ENCODE data around the gene PRUNE1. TPM values are rescaled to one million over a fixed set of nuclear protein-coding genes. Genes with fewer than 3 reads are reported as not detected.

The PRUNE1 gene
- total RNA-seq, 1 experiment from 2014 or later, result 19.3 TPM

DNA sequence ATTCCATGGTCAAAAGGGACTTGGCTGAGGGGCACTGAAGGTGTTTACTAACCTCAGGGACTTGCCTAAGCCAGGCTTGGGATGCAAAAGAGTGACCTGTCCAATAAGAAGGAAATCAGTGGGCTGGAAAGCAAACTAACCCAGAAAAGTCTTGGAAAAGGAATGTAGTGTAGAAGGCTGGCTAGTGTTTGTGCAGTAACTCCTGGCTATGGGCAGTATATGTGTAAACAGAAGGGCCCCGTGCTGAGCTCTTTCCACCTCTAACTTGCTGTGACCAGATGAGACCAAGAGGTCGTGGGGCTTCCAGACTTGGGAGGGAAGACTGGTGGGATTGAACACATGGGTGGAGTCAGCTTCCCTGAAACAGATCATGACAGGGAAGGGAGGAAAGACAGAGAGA, 5.6 kb upstream of the PRUNE1 start:
- no peak for DNase-seq (ENCODE audit: low spot score)
- intact Hi-C loops (cut with micrococcal nuclease; ENCODE audit: unreplicated experiment), result no loop called here
- no peak overlapping the region for H3K27ac ChIP-seq (ENCODE audit: low read depth, low read length, poor library complexity, severe bottlenecking)
- H3K4me3 ChIP-seq (ENCODE audit: low read depth, low read length, poor library complexity, severe bottlenecking), result no peak overlapping the region
- H3K9me3 ChIP-seq (ENCODE audit: low read depth, low read length, poor library complexity, severe bottlenecking), result no peaks in the 10 kb centered on the region
- CTCF ChIA-PET, result no interaction called here
- POLR2A ChIA-PET (ENCODE audit: low non-redundant PET), result interaction anchor here (0.6 kb wide), 1 partner anchor 273 kb away, joined by 9 read pairs; no protein-coding TSS in a partner anchor
- BruUV-seq (replicated peaks), result no TSS peak
- no peaks in the 10 kb centered on the region for H3K27me3 ChIP-seq (replicated peaks; ENCODE audit: insufficient read depth, low read depth, low read length, poor library complexity)
- TF ChIP-seq, protein P1, sequence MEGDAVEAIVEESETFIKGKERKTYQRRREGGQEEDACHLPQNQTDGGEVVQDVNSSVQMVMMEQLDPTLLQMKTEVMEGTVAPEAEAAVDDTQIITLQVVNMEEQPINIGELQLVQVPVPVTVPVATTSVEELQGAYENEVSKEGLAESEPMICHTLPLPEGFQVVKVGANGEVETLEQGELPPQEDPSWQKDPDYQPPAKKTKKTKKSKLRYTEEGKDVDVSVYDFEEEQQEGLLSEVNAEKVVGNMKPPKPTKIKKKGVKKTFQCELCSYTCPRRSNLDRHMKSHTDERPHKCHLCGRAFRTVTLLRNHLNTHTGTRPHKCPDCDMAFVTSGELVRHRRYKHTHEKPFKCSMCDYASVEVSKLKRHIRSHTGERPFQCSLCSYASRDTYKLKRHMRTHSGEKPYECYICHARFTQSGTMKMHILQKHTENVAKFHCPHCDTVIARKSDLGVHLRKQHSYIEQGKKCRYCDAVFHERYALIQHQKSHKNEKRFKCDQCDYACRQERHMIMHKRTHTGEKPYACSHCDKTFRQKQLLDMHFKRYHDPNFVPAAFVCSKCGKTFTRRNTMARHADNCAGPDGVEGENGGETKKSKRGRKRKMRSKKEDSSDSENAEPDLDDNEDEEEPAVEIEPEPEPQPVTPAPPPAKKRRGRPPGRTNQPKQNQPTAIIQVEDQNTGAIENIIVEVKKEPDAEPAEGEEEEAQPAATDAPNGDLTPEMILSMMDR (conservative IDR thresholded peaks at IDR 0.05; ENCODE audit: low read depth, low read length), result no peak
- no peak for TF ChIP-seq EZH2 (IDR thresholded peaks at IDR 0.05; ENCODE audit: borderline replicate concordance, low read depth, low read length, poor library complexity, severe bottlenecking)
- H3K4me1 ChIP-seq (ENCODE audit: insufficient read depth, low read length, poor library complexity, severe bottlenecking), result peaks cover 10% of the 10 kb centered on the region
- no peaks in the 10 kb centered on the region for H3K36me3 ChIP-seq (ENCODE audit: insufficient read depth, low read length, poor library complexity, severe bottlenecking)

DNA sequence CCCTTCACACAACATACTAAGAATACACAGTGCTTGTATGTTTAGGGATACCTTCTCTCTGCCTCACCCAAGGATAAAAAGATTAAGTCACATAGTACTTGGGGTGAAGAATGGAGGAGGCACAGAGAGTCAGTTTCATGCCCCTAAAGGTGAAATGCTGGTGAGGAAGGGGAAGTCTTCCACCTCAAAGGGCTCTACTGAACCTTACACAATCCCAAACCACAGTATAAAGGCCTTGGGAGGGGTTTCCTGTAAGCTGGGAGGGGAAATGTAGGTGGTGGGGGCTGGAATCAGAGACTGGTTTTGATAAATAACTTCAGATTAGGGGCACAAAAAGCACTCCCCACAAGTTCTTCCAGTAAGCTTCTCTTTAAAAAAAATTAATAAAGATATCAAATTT, 5.1 kb upstream of the PRUNE1 start:
- CTCF ChIA-PET, result no interaction called here
- POLR2A ChIA-PET (ENCODE audit: low non-redundant PET), result no interaction called here
- TF ChIP-seq, protein P1 (conservative IDR thresholded peaks at IDR 0.05; ENCODE audit: low read depth, low read length), result no peak
- TF ChIP-seq EZH2 (IDR thresholded peaks at IDR 0.05; ENCODE audit: borderline replicate concordance, low read depth, low read length, poor library complexity, severe bottlenecking), result no peak
- intact Hi-C loops (cut with micrococcal nuclease; ENCODE audit: unreplicated experiment), result no loop called here
- Histone ChIP-seq H3K9me3 (ENCODE audit: low read depth, low read length, poor library complexity, severe bottlenecking) (no peaks in the 10 kb centered on the region), H3K27ac (ENCODE audit: low read depth, low read length, poor library complexity, severe bottlenecking) (no peak overlapping the region), H3K27me3 (replicated peaks; ENCODE audit: insufficient read depth, low read depth, low read length, poor library complexity) (no peaks in the 10 kb centered on the region), H3K4me3 (ENCODE audit: low read depth, low read length, poor library complexity, severe bottlenecking) (no peak overlapping the region), H3K4me1 (ENCODE audit: insufficient read depth, low read length, poor library complexity, severe bottlenecking) (peaks cover 14% of the 10 kb centered on the region), H3K36me3 (ENCODE audit: insufficient read depth, low read length, poor library complexity, severe bottlenecking) (no peaks in the 10 kb centered on the region)
- BruUV-seq (replicated peaks), result no TSS peak
- DNase-seq (ENCODE audit: low spot score), result no peak

DNA sequence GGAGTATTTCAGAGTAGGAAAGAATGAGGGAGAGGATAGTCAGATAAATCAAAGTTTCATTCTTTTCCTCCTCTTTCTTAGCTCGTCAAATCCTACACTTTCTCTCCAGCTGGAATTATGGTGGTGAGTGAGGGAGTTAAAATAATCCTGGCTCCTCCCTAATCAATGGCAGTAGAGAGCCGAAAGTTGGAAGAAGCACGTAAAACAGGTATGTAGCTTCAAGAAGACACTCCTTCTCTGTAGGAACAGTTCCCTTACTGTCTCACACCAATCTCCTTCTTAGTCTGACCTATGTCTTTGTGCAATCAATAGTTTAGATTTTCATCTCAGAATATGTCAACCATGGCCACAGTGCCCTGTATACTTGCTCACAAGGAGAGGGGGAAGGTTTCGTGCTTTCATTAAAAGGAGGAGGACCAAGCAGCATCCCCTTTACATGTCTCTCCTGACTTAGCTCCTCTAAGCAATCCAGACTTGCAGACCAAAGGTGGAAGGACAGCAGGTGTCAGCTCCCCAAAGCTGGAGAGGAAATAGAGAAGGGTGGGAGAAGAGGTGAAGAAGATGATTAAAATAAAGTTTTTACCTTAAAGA, 2.4 kb upstream of the PRUNE1 start:
- Histone ChIP-seq H3K27me3 (replicated peaks; ENCODE audit: insufficient read depth, low read depth, low read length, poor library complexity) (no peaks in the 10 kb centered on the region), H3K4me3 (ENCODE audit: low read depth, low read length, poor library complexity, severe bottlenecking) (peak overlapping the region; percentile 50), H3K9me3 (ENCODE audit: low read depth, low read length, poor library complexity, severe bottlenecking) (no peaks in the 10 kb centered on the region), H3K27ac (ENCODE audit: low read depth, low read length, poor library complexity, severe bottlenecking) (peak overlapping the region; percentile 76), H3K4me1 (ENCODE audit: insufficient read depth, low read length, poor library complexity, severe bottlenecking) (peaks cover 24% of the 10 kb centered on the region), H3K36me3 (ENCODE audit: insufficient read depth, low read length, poor library complexity, severe bottlenecking) (no peaks in the 10 kb centered on the region)
- CTCF ChIA-PET, result interaction anchor here (0.6 to 2.9 kb wide), 4 partner anchors 9 to 84 kb away, joined by 3 to 26 read pairs (median 3); no protein-coding TSS in a partner anchor
- no peak for DNase-seq (ENCODE audit: low spot score)
- intact Hi-C loops (cut with micrococcal nuclease; ENCODE audit: unreplicated experiment), result no loop called here
- POLR2A ChIA-PET (ENCODE audit: low non-redundant PET), result interaction anchor here (0.6 kb wide), 1 partner anchor 434 kb away, joined by 6 read pairs; no protein-coding TSS in a partner anchor
- TF ChIP-seq, protein P1 (conservative IDR thresholded peaks at IDR 0.05; ENCODE audit: low read depth, low read length), result no peak
- TF ChIP-seq EZH2 (IDR thresholded peaks at IDR 0.05; ENCODE audit: borderline replicate concordance, low read depth, low read length, poor library complexity, severe bottlenecking), result no peak
- BruUV-seq (replicated peaks), result no TSS peak
